ENCODE measurements around the gene PTPRT.

PTPRT gene

GRCh38 chr20:42581311-42581710 lies 608.4 kb downstream of the PTPRT start:
- DNase-seq (ENCODE audit: extremely low spot score) = no peak
- POLR2A ChIA-PET = no interaction called here
- TF ChIP-seq FOXK2 (IDR thresholded peaks at IDR 0.05) = no peak
- no peak for TF ChIP-seq BHLHE40 (IDR thresholded peaks at IDR 0.05; ENCODE audit: borderline replicate concordance)
- no peak for TF ChIP-seq L3MBTL2 (conservative IDR thresholded peaks at IDR 0.05)
- TF ChIP-seq TARDBP (IDR thresholded peaks at IDR 0.05) = no peak
- TF ChIP-seq ZNF384 (IDR thresholded peaks at IDR 0.05) = no peak
- TF ChIP-seq PKNOX1 (IDR thresholded peaks at IDR 0.05) = no peak
- CTCF ChIA-PET = interaction anchor here (0.6 kb wide), 1 partner anchor 609 kb away, joined by 4 read pairs; no protein-coding TSS in a partner anchor

- ChIA-PET CTCF (no interaction called here), POLR2A (no interaction called here)
- no peak for TF ChIP-seq SP1 (IDR thresholded peaks at IDR 0.05)
- TF ChIP-seq PKNOX1 (IDR thresholded peaks at IDR 0.05) = no peak
- TF ChIP-seq TARDBP (IDR thresholded peaks at IDR 0.05) = no peak
- TF ChIP-seq L3MBTL2 (conservative IDR thresholded peaks at IDR 0.05) = no peak
- TF ChIP-seq FOXM1 (IDR thresholded peaks at IDR 0.05; ENCODE audit: borderline replicate concordance) = no peak
- TF ChIP-seq ZNF384 (IDR thresholded peaks at IDR 0.05) = no peak
- no peak for TF ChIP-seq HDGF (IDR thresholded peaks at IDR 0.05; ENCODE audit: borderline replicate concordance)
- no peak for TF ChIP-seq ELF4 (IDR thresholded peaks at IDR 0.05)
- no peak for TF ChIP-seq NFRKB (IDR thresholded peaks at IDR 0.05)
- TF ChIP-seq FOXK2 (IDR thresholded peaks at IDR 0.05) = no peak
- TF ChIP-seq ARNT (IDR thresholded peaks at IDR 0.05) = no peak
- no peak for TF ChIP-seq BHLHE40 (IDR thresholded peaks at IDR 0.05; ENCODE audit: borderline replicate concordance)
- TF ChIP-seq CTBP1 (IDR thresholded peaks at IDR 0.05; ENCODE audit: borderline replicate concordance) = no peak
- TF ChIP-seq FOXA1 (IDR thresholded peaks at IDR 0.05) = no peak
- TF ChIP-seq SUZ12 (IDR thresholded peaks at IDR 0.05) = no peak
- no peak for TF ChIP-seq LEF1 (IDR thresholded peaks at IDR 0.05; ENCODE audit: borderline replicate concordance)
- DNase-seq (ENCODE audit: extremely low spot score) = no peak
Measured at GRCh38 chr20:42576167-42576566, 613.5 kb downstream of the PTPRT start.

GRCh38 chr20:42572320-42573016 lies 617.2 kb downstream of the PTPRT start:
- TF ChIP-seq SUZ12 (IDR thresholded peaks at IDR 0.05) = no peak
- no peak for TF ChIP-seq SP1 (IDR thresholded peaks at IDR 0.05)
- no peak for DNase-seq (ENCODE audit: extremely low spot score)
- POLR2A ChIA-PET = no interaction called here
- CTCF ChIA-PET = no interaction called here

- CTCF ChIA-PET = no interaction called here
- DNase-seq (ENCODE audit: extremely low spot score) = no peak
- no peak for TF ChIP-seq SUZ12 (IDR thresholded peaks at IDR 0.05)
- no peak for TF ChIP-seq BHLHE40 (IDR thresholded peaks at IDR 0.05; ENCODE audit: borderline replicate concordance)
- no peak for TF ChIP-seq TARDBP (IDR thresholded peaks at IDR 0.05)
- no peak for TF ChIP-seq LEF1 (IDR thresholded peaks at IDR 0.05; ENCODE audit: borderline replicate concordance)
- no peak for TF ChIP-seq FOXA1 (IDR thresholded peaks at IDR 0.05)
- TF ChIP-seq HDGF (IDR thresholded peaks at IDR 0.05; ENCODE audit: borderline replicate concordance) = no peak
- no peak for TF ChIP-seq NFRKB (IDR thresholded peaks at IDR 0.05)
- no peak for TF ChIP-seq FOXK2 (IDR thresholded peaks at IDR 0.05)
- TF ChIP-seq FOXM1 (IDR thresholded peaks at IDR 0.05; ENCODE audit: borderline replicate concordance) = no peak
- no peak for TF ChIP-seq ZNF384 (IDR thresholded peaks at IDR 0.05)
- TF ChIP-seq L3MBTL2 (conservative IDR thresholded peaks at IDR 0.05) = no peak
- TF ChIP-seq CTBP1 (IDR thresholded peaks at IDR 0.05; ENCODE audit: borderline replicate concordance) = no peak
- TF ChIP-seq SP1 (IDR thresholded peaks at IDR 0.05) = no peak
- no peak for TF ChIP-seq PKNOX1 (IDR thresholded peaks at IDR 0.05)
- POLR2A ChIA-PET = no interaction called here
Measured at GRCh38 chr20:42567409-42567808, 622.3 kb downstream of the PTPRT start.

- DNase-seq (ENCODE audit: extremely low spot score) = no peak
- POLR2A ChIA-PET = no interaction called here
- TF ChIP-seq FOXM1 (IDR thresholded peaks at IDR 0.05; ENCODE audit: borderline replicate concordance) = no peak
- TF ChIP-seq SP1 (IDR thresholded peaks at IDR 0.05) = no peak
- no peak for TF ChIP-seq BHLHE40 (IDR thresholded peaks at IDR 0.05; ENCODE audit: borderline replicate concordance)
- TF ChIP-seq PKNOX1 (IDR thresholded peaks at IDR 0.05) = no peak
- TF ChIP-seq ARNT (IDR thresholded peaks at IDR 0.05) = no peak
- TF ChIP-seq NFRKB (IDR thresholded peaks at IDR 0.05) = no peak
- no peak for TF ChIP-seq FOXK2 (IDR thresholded peaks at IDR 0.05)
- CTCF ChIA-PET = no interaction called here
Measured at GRCh38 chr20:42565235-42565995, 624.3 kb downstream of the PTPRT start.

- no peak for DNase-seq (ENCODE audit: extremely low spot score)
- CTCF ChIA-PET = no interaction called here
- TF ChIP-seq ARNT (IDR thresholded peaks at IDR 0.05) (no peak), TARDBP (IDR thresholded peaks at IDR 0.05) (no peak), ELF4 (IDR thresholded peaks at IDR 0.05) (no peak), FOXM1 (IDR thresholded peaks at IDR 0.05; ENCODE audit: borderline replicate concordance) (no peak), NFRKB (IDR thresholded peaks at IDR 0.05) (no peak)
- POLR2A ChIA-PET = no interaction called here
Measured at GRCh38 chr20:42559665-42560064, 630.0 kb downstream of the PTPRT start.
